Small intestine (tissue), 16 donors: ENCODE data around the gene CCDC80. TPM values are rescaled to one million over a fixed set of nuclear protein-coding genes. Genes with fewer than 3 reads are reported as not detected.

Experiments used
- DNase-seq, 2 donors: peaks; one replicate each; pipeline versions ENCODE4 v3.0.0 to v3.0.0-alpha.2; 2013
- FAIRE-seq: peaks from 2 replicates; lab custom pipeline; 2012; peaks lifted over from hg19 to GRCh38; lab: Jason Lieb, UNC
- H3K27ac ChIP-seq, 3 donors: one replicate each; pipeline ENCODE4 v1.5.1; 2013; ENCODE audit warnings: low read length in 2 of 3, mild to moderate bottlenecking in 2 of 3, control low read depth in 1 of 3, inconsistent platforms in 1 of 3, low read depth in 1 of 3, moderate library complexity in 1 of 3
- H3K27me3 ChIP-seq, 3 donors: one replicate each; pipeline ENCODE4 v1.6.1; 2013; ENCODE audit warnings: low read length in 3 of 3, inconsistent platforms in 1 of 3; ENCODE audit not compliant: control insufficient read depth in 3 of 3, insufficient read depth in 3 of 3
- H3K36me3 ChIP-seq, 3 donors: one replicate each; pipeline ENCODE4 v1.6.1; 2013; ENCODE audit warnings: low read length in 3 of 3, inconsistent platforms in 1 of 3, low read depth in 1 of 3, mild to moderate bottlenecking in 1 of 3, moderate library complexity in 1 of 3; ENCODE audit not compliant: control insufficient read depth in 3 of 3, insufficient read depth in 2 of 3
- H3K4me1 ChIP-seq, 3 donors: one replicate each; pipeline ENCODE4 v1.6.1; 2013; ENCODE audit warnings: low read length in 2 of 3, inconsistent platforms in 1 of 3, low read depth in 1 of 3, mild to moderate bottlenecking in 1 of 3, moderate library complexity in 1 of 3; ENCODE audit not compliant: control insufficient read depth in 3 of 3, insufficient read depth in 2 of 3
- H3K4me3 ChIP-seq, 3 donors: one replicate each; pipeline ENCODE4 v1.5.1; 2013; ENCODE audit warnings: low read length in 3 of 3, control low read depth in 1 of 3, inconsistent platforms in 1 of 3, low read depth in 1 of 3, mild to moderate bottlenecking in 1 of 3, moderate library complexity in 1 of 3
- H3K9me3 ChIP-seq, 2 donors: one replicate each; pipeline ENCODE4 v1.6.1; 2013; ENCODE audit warnings: low read depth in 1 of 2, low read length in 1 of 2; ENCODE audit not compliant: control insufficient read depth in 2 of 2, insufficient read depth in 1 of 2
- WGBS, 3 donors: extraction: QIAGEN DNeasy Blood & Tissue Kit; methylation state at CpG; one replicate each; pipeline ENCODE4 v1.1.7; 2013; 5-methylcytosine and 5-hydroxymethylcytosine counted together
- long read RNA-seq, 10 donors: transcript quantifications; one replicate each; lab custom pipeline, GENCODE V29; 2026
- polyA plus RNA-seq, 4 donors: library from polyadenylated mRNA; stranded (reverse) in 3 of 4; unstranded in 1 of 4; fragments of 200-250 nt in 3 of 4; fragments of 120-200 nt in 1 of 4; gene quantifications; one replicate each; pipeline versions ENCODE4 v1.2.1 to v1.2.3, GENCODE V29; 2013
- donor health status: healthy with polysubstance abuse.
- donor health status: control.
- donor health status: control.
- donor health status: Bipolar disorder and iron deficiency.
- donor health status: healthy.

The CCDC80 gene
- polyA plus RNA-seq: 10 to 100 TPM in 1 of 4 donors, 1 to 10 TPM in 3; 2.5 to 14.5 (median 5.2) TPM
- long read RNA-seq, donor 1: 0 reads
- long read RNA-seq, donor 2, partial matches to known transcripts: 0 of 1 reads
- long read RNA-seq, donor 2, other reads (novel, unspliced or antisense): 0 of 1 reads
- long read RNA-seq, donor 3, transcript CCDC80-207 (3 exons, 681 nt): major isoform, 6 of 13 reads
- long read RNA-seq, donor 3, partial matches to known transcripts: 6 of 13 reads
- long read RNA-seq, donor 3, other reads (novel, unspliced or antisense): 0 of 13 reads
- long read RNA-seq, donor 4: 0 reads
- long read RNA-seq, donor 5, partial matches to known transcripts: 0 of 1 reads
- long read RNA-seq, donor 5, other reads (novel, unspliced or antisense): 0 of 1 reads
- long read RNA-seq, donor 6, partial matches to known transcripts: 0 of 4 reads
- long read RNA-seq, donor 6, other reads (novel, unspliced or antisense): 0 of 4 reads
- long read RNA-seq, donor 7: 0 reads
- long read RNA-seq, donor 8, partial matches to known transcripts: 0 of 4 reads
- long read RNA-seq, donor 8, other reads (novel, unspliced or antisense): 0 of 4 reads
- long read RNA-seq, donor 9, partial matches to known transcripts: 0 of 3 reads
- long read RNA-seq, donor 9, other reads (novel, unspliced or antisense): 0 of 3 reads
- long read RNA-seq, donor 10, full-length matches to known transcripts: 18 of 52 reads
- long read RNA-seq, donor 10, partial matches to known transcripts: 34 of 52 reads
- long read RNA-seq, donor 10, other reads (novel, unspliced or antisense): 0 of 52 reads

GRCh38 chr3:112640930-112641801 is at the start of gene CCDC80:
TSS of gene CCDC80 (minus strand) at chr3:112641143. CDS start at chr3:112639905, 1,238 bp downstream.
- FAIRE-seq (no peak), DNase-seq (peak in 1 of 2 donors; percentile 28)
- Histone ChIP-seq H3K9me3 (no peaks in the 10 kb centered on the region), H3K27me3 (peaks cover 0 to 17% (median 0%) of the 10 kb centered on the region in 3 donors), H3K4me3 (peak within 1 kb of the TSS in 1 of 3 donors; percentile 39), H3K27ac (peak within 1 kb of the TSS in 2 of 3 donors; percentile 72 to 82), H3K36me3 (no peaks in the 10 kb centered on the region), H3K4me1 (no peaks in the 10 kb centered on the region)
- WGBS, 3 donors: 7 to 13% (median 11%) methylated on average over 6 of the region's 6 CpGs

GRCh38 chr3:112689989-112690388 is 49.0 kb upstream of the CCDC80 start:
- H3K27me3 ChIP-seq: no peaks in the 10 kb centered on the region
- no peak for FAIRE-seq
- WGBS, 3 donors: 85 to 95% (median 92%) methylated on average over 2 of the region's 2 CpGs

GRCh38 chr3:112689385-112689784 is 48.4 kb upstream of the CCDC80 start:
- FAIRE-seq: no peak

More at GRCh38 chr3:112689989-112690388, 49.0 kb upstream of the CCDC80 start:
- Histone ChIP-seq H3K9me3 (peaks cover 0 to 5% of the 10 kb centered on the region in 2 donors), H3K4me1 (no peaks in the 10 kb centered on the region), H3K36me3 (no peaks in the 10 kb centered on the region), H3K27ac (no peak overlapping the region), H3K4me3 (no peak overlapping the region)
- no peak for DNase-seq

GRCh38 chr3:112688819-112689218 is 47.9 kb upstream of the CCDC80 start:
- no peak overlapping the region for H3K27ac ChIP-seq
- no peak overlapping the region for H3K4me3 ChIP-seq
- no peak for FAIRE-seq
- no peaks in the 10 kb centered on the region for H3K36me3 ChIP-seq
- no peak for DNase-seq
- H3K4me1 ChIP-seq: no peaks in the 10 kb centered on the region
- 28 to 56% (median 35%) methylated on average over 2 of the region's 2 CpGs for WGBS, 3 donors
- H3K27me3 ChIP-seq: no peaks in the 10 kb centered on the region
- H3K9me3 ChIP-seq: peaks cover 0 to 3% of the 10 kb centered on the region in 2 donors

More at GRCh38 chr3:112689385-112689784, 48.4 kb upstream of the CCDC80 start:
- Histone ChIP-seq H3K27me3 (no peaks in the 10 kb centered on the region), H3K36me3 (no peaks in the 10 kb centered on the region), H3K9me3 (peaks cover 0 to 5% of the 10 kb centered on the region in 2 donors), H3K4me3 (no peak overlapping the region), H3K4me1 (no peaks in the 10 kb centered on the region), H3K27ac (peak overlapping the region in 1 of 3 donors; percentile 59)
- DNase-seq: no peak
- WGBS, 3 donors: 69 to 78% (median 70%) methylated on average over 1 of the region's 1 CpG

- FAIRE-seq: no peak
- Histone ChIP-seq H3K4me1 (no peaks in the 10 kb centered on the region), H3K9me3 (no peaks in the 10 kb centered on the region), H3K36me3 (no peaks in the 10 kb centered on the region), H3K27ac (no peak overlapping the region), H3K27me3 (no peaks in the 10 kb centered on the region), H3K4me3 (no peak overlapping the region)
- 24 to 53% (median 44%) methylated on average over 2 of the region's 2 CpGs for WGBS, 3 donors
- DNase-seq: no peak
Observed at GRCh38 chr3:112688085-112688769, 47.3 kb upstream of the CCDC80 start.

GRCh38 chr3:112687616-112688015 is 46.7 kb upstream of the CCDC80 start:
- Histone ChIP-seq H3K27me3 (no peaks in the 10 kb centered on the region), H3K4me3 (no peak overlapping the region), H3K4me1 (no peaks in the 10 kb centered on the region), H3K27ac (no peak overlapping the region), H3K36me3 (no peaks in the 10 kb centered on the region), H3K9me3 (no peaks in the 10 kb centered on the region)
- WGBS, 3 donors: 68 to 91% (median 71%) methylated on average over 1 of the region's 1 CpG
- FAIRE-seq (no peak), DNase-seq (no peak)

GRCh38 chr3:112687211-112687610 is 46.3 kb upstream of the CCDC80 start:
- FAIRE-seq: no peak
- no peak for DNase-seq
- Histone ChIP-seq H3K27me3 (no peaks in the 10 kb centered on the region), H3K27ac (no peak overlapping the region), H3K36me3 (no peaks in the 10 kb centered on the region), H3K4me3 (no peak overlapping the region), H3K4me1 (no peaks in the 10 kb centered on the region), H3K9me3 (no peaks in the 10 kb centered on the region)
- WGBS, 3 donors: 32 to 70% (median 52%) methylated on average over 3 of the region's 3 CpGs
